B cell (primary cell): Measurements from ENCODE around the gene CATSPER3.

Experiments
- CTCF ChIP-seq: fragments of 200-600 bp; IDR thresholded peaks from one replicate; pipeline ENCODE4 v1.8.0; 2022; ENCODE audit warnings: antibody characterized with exemption, mild to moderate bottlenecking
- EZH2 ChIP-seq: IDR thresholded peaks from 2 replicates; pipeline ENCODE4 v1.6.1; 2012; ENCODE audit warnings: borderline replicate concordance, low read depth, mild to moderate bottlenecking, moderate library complexity, low read length; ENCODE audit not compliant: insufficient read depth, poor library complexity, severe bottlenecking

- TF ChIP-seq CTCF = no peak
- TF ChIP-seq EZH2 = no peak
Observed at GRCh38 chr5:135032695-135032998, 64.9 kb downstream of the CATSPER3 start.
